Thyroid gland (tissue), 4 donors: ENCODE data around the gene RNF214.

ENCODE experiments used
- POLR2A ChIP-seq, 2 donors: fragments of 450-650 bp; IDR thresholded peaks; one replicate each; pipeline ENCODE4 v1.6.1; 2017; ENCODE audit warnings: antibody characterized with exemption in 2 of 2, mild to moderate bottlenecking in 2 of 2, moderate library complexity in 1 of 2
- TF ChIP-seq, protein P1 (sequence below), 6 experiments: fragments of 200-600 bp in 3 of 6; fragments of 450-650 bp in 3 of 6; sonication (generic) in 3 of 6; IDR thresholded peaks; one replicate each; pipeline ENCODE4 v1.5.1; 2016 to 2019; ENCODE audit warnings: antibody characterized with exemption in 6 of 6, mild to moderate bottlenecking in 2 of 6, inconsistent platforms in 1 of 6, moderate library complexity in 1 of 6

DNA sequence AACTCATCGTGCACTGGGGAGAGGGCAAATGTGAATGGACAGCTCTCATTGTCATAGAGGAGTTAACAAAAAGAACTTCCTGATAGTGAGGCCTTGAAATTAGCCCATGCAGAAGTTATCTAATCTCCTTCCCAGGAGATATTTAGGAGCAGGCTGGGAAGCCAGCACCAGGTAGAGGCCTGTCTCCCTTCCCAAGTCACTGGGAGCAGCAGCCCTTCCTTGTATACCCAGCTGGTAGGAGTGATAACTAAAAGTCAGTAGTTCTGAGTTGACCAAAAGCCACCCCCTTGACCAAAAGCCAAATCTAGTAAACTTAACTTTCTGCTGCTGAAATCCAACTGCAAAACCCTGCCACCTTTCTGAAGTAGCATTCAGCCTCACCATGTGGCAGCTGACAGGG lies 57.3 kb downstream of the RNF214 start:
- TF ChIP-seq POLR2A (IDR thresholded peaks at IDR 0.05): no peak
- TF ChIP-seq, protein P1, sequence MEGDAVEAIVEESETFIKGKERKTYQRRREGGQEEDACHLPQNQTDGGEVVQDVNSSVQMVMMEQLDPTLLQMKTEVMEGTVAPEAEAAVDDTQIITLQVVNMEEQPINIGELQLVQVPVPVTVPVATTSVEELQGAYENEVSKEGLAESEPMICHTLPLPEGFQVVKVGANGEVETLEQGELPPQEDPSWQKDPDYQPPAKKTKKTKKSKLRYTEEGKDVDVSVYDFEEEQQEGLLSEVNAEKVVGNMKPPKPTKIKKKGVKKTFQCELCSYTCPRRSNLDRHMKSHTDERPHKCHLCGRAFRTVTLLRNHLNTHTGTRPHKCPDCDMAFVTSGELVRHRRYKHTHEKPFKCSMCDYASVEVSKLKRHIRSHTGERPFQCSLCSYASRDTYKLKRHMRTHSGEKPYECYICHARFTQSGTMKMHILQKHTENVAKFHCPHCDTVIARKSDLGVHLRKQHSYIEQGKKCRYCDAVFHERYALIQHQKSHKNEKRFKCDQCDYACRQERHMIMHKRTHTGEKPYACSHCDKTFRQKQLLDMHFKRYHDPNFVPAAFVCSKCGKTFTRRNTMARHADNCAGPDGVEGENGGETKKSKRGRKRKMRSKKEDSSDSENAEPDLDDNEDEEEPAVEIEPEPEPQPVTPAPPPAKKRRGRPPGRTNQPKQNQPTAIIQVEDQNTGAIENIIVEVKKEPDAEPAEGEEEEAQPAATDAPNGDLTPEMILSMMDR (IDR thresholded peaks at IDR 0.05): no peak
